OCI-LY7 (cell line): Measurements from ENCODE around the gene SPTB.

Experiments used
- EZH2phosphoT487 ChIP-seq: fragments of 200-600 bp; sonication (generic); IDR thresholded peaks from 2 replicates; pipeline ENCODE4 v1.6.1; 2018; ENCODE audit warnings: low read depth, borderline replicate concordance, mild to moderate bottlenecking, mixed run types, antibody characterized with exemption, low read length, moderate library complexity, mixed read lengths
- TF ChIP-seq, protein P1 (sequence below): fragments of 200-600 bp; sonication (generic); conservative IDR thresholded peaks from 2 replicates; pipeline ENCODE4 v1.5.1; 2014; ENCODE audit warnings: mild to moderate bottlenecking, antibody characterized with exemption, low read length, moderate library complexity, mixed read lengths

GRCh38 chr14:64843548-64843947 is 36.2 kb downstream of the SPTB start:
- TF ChIP-seq, protein P1, sequence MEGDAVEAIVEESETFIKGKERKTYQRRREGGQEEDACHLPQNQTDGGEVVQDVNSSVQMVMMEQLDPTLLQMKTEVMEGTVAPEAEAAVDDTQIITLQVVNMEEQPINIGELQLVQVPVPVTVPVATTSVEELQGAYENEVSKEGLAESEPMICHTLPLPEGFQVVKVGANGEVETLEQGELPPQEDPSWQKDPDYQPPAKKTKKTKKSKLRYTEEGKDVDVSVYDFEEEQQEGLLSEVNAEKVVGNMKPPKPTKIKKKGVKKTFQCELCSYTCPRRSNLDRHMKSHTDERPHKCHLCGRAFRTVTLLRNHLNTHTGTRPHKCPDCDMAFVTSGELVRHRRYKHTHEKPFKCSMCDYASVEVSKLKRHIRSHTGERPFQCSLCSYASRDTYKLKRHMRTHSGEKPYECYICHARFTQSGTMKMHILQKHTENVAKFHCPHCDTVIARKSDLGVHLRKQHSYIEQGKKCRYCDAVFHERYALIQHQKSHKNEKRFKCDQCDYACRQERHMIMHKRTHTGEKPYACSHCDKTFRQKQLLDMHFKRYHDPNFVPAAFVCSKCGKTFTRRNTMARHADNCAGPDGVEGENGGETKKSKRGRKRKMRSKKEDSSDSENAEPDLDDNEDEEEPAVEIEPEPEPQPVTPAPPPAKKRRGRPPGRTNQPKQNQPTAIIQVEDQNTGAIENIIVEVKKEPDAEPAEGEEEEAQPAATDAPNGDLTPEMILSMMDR = no peak
- TF ChIP-seq EZH2phosphoT487 = no peak
